ENCODE measurements around the gene RNF8.

The RNF8 gene

DNA sequence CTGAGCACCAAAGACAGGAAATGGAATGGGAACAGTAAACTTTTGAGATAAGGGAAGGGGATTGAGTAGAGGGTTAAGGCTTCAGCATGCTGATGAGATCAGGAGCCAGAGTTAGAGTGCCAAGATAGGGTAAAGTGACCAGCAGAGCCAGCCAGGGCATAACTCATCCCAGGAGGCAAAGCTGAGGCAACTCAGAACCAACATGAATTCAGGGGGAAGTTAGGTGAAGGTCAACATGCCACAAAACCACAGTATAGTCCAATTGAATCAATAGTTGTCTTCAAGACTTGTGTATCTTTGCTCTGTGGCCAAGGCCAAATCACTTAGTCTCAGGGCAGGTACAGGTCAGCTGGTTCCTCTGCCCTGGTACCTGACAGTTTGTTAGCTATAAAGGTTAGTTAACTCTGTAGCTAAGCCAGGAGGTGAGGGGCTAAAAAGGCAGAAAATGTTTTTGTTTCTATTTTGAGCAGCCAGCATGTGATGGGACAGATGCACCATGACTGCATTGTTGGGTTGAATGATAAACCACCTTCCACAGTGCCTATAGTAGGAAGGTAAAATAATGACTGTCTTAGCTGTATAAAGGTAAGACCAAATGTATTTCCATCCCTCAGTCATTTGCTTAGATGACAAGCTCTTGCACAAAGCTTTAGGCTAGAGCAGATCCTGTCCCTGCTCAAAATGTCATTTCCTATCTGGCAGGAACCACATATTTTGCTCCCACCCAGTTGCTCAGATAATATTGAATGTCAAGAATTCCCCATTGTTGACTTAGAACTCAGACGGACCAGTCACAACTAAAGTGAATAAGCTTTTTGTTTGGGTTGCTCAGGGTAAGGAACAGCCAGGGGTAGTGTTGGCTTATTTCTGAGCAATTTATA lies 15.8 kb downstream of the RNF8 start:
- Histone ChIP-seq H3K27ac (ENCODE audit: insufficient read depth in 1 of 2, low read depth in 1 of 2, low read length in 2 of 2, poor library complexity in 1 of 2, severe bottlenecking in 2 of 2) (no peak overlapping the region), H3K27me3 (replicated peaks in 2 of 5; ENCODE audit: control insufficient read depth in 4 of 5, insufficient read depth in 5 of 5, low read length in 4 of 5) (no peaks in the 10 kb centered on the region), H3K4me3 (ENCODE audit: control insufficient read depth in 1 of 7, extremely low read depth in 1 of 7, insufficient read depth in 4 of 7, low read depth in 2 of 7, low read length in 6 of 7) (no peak overlapping the region), H3K36me3 (ENCODE audit: control insufficient read depth in 4 of 4, insufficient read depth in 4 of 4, low read length in 3 of 4) (peaks cover 23 to 56% (median 38%) of the 10 kb centered on the region in 4 experiments), H3K9me3 (ENCODE audit: control extremely low read depth in 1 of 5, control insufficient read depth in 4 of 5, insufficient read depth in 2 of 5, low read depth in 1 of 5, low read length in 4 of 5) (no peaks in the 10 kb centered on the region), H3K4me1 (ENCODE audit: control extremely low read depth in 1 of 4, control insufficient read depth in 4 of 4, insufficient read depth in 4 of 4, low read length in 3 of 4) (peaks cover 0 to 24% (median 7%) of the 10 kb centered on the region in 4 experiments)
- POLR2A ChIA-PET, result no interaction called here
- CTCF ChIA-PET, result interaction anchor here (1.0 to 2.3 kb wide), 3 partner anchors 8 to 13 kb away, joined by 4 to 11 read pairs (median 4); no protein-coding TSS in a partner anchor
- no peak for DNase-seq
- WGBS (ENCODE audit: insufficient coverage), result no CpG with 5 or more reads among the region's 1 CpG

GRCh38 chr6:37371154-37372083 lies 17.6 kb downstream of the RNF8 start:
- no peak overlapping the region for H3K27ac ChIP-seq (ENCODE audit: insufficient read depth in 1 of 2, low read depth in 1 of 2, low read length in 2 of 2, poor library complexity in 1 of 2, severe bottlenecking in 2 of 2)
- CTCF ChIA-PET, result interaction anchor here (1.4 to 3.4 kb wide), 3 partner anchors 9 to 11 kb away, joined by 5 to 17 read pairs (median 11); no protein-coding TSS in a partner anchor
- WGBS (ENCODE audit: insufficient coverage), result 100% methylated on average over 2 of the region's 4 CpGs
- peaks cover 29 to 71% (median 53%) of the 10 kb centered on the region in 4 experiments for H3K36me3 ChIP-seq (ENCODE audit: control insufficient read depth in 4 of 4, insufficient read depth in 4 of 4, low read length in 3 of 4)
- H3K9me3 ChIP-seq (ENCODE audit: control extremely low read depth in 1 of 5, control insufficient read depth in 4 of 5, insufficient read depth in 2 of 5, low read depth in 1 of 5, low read length in 4 of 5), result no peaks in the 10 kb centered on the region
- no peaks in the 10 kb centered on the region for H3K27me3 ChIP-seq (replicated peaks in 2 of 5; ENCODE audit: control insufficient read depth in 4 of 5, insufficient read depth in 5 of 5, low read length in 4 of 5)
- DNase-seq, result no peak
- H3K4me3 ChIP-seq (ENCODE audit: control insufficient read depth in 1 of 7, extremely low read depth in 1 of 7, insufficient read depth in 4 of 7, low read depth in 2 of 7, low read length in 6 of 7), result no peak overlapping the region
- POLR2A ChIA-PET, result no interaction called here
- H3K4me1 ChIP-seq (ENCODE audit: control extremely low read depth in 1 of 4, control insufficient read depth in 4 of 4, insufficient read depth in 4 of 4, low read length in 3 of 4), result peaks cover 0 to 12% (median 6%) of the 10 kb centered on the region in 4 experiments

DNA sequence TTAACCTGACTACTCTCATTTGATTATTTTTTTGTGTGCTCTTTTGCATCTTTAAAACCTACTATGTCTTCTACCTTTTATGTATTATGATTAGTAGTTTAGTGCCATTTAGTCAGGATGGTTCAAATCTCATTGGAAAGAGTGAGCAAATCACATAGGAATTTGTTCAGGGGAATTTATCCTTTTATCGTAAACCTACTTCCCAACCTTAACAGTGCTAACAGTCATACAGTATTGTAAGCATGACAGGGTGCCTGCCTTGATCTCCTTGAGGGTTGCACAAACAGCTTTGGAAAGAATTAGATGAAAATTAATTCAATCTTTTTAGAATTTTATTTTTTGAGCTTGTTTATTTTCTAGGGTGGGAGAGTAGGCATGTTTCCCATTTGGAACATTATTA lies 18.3 kb downstream of the RNF8 start:
- DNase-seq, result no peak
- H3K9me3 ChIP-seq (ENCODE audit: control extremely low read depth in 1 of 5, control insufficient read depth in 4 of 5, insufficient read depth in 2 of 5, low read depth in 1 of 5, low read length in 4 of 5), result no peaks in the 10 kb centered on the region
- H3K27ac ChIP-seq (ENCODE audit: insufficient read depth in 1 of 2, low read depth in 1 of 2, low read length in 2 of 2, poor library complexity in 1 of 2, severe bottlenecking in 2 of 2), result no peak overlapping the region
- CTCF ChIA-PET, result interaction anchor here (1.2 to 3.4 kb wide), 3 partner anchors 9 to 52 kb away, joined by 4 to 17 read pairs (median 5); no protein-coding TSS in a partner anchor
- peaks cover 0 to 11% (median 4%) of the 10 kb centered on the region in 4 experiments for H3K4me1 ChIP-seq (ENCODE audit: control extremely low read depth in 1 of 4, control insufficient read depth in 4 of 4, insufficient read depth in 4 of 4, low read length in 3 of 4)
- H3K36me3 ChIP-seq (ENCODE audit: control insufficient read depth in 4 of 4, insufficient read depth in 4 of 4, low read length in 3 of 4), result peaks cover 29 to 78% (median 52%) of the 10 kb centered on the region in 4 experiments
- no peaks in the 10 kb centered on the region for H3K27me3 ChIP-seq (replicated peaks in 2 of 5; ENCODE audit: control insufficient read depth in 4 of 5, insufficient read depth in 5 of 5, low read length in 4 of 5)
- POLR2A ChIA-PET, result no interaction called here
- H3K4me3 ChIP-seq (ENCODE audit: control insufficient read depth in 1 of 7, extremely low read depth in 1 of 7, insufficient read depth in 4 of 7, low read depth in 2 of 7, low read length in 6 of 7), result no peak overlapping the region
- no CpG with 5 or more reads among the region's 1 CpG for WGBS (ENCODE audit: insufficient coverage)

GRCh38 chr6:37373822-37374471 lies 20.2 kb downstream of the RNF8 start:
- Histone ChIP-seq H3K27ac (ENCODE audit: insufficient read depth in 1 of 2, low read depth in 1 of 2, low read length in 2 of 2, poor library complexity in 1 of 2, severe bottlenecking in 2 of 2) (no peak overlapping the region), H3K36me3 (ENCODE audit: control insufficient read depth in 4 of 4, insufficient read depth in 4 of 4, low read length in 3 of 4) (peaks cover 29 to 78% (median 53%) of the 10 kb centered on the region in 4 experiments)

DNA sequence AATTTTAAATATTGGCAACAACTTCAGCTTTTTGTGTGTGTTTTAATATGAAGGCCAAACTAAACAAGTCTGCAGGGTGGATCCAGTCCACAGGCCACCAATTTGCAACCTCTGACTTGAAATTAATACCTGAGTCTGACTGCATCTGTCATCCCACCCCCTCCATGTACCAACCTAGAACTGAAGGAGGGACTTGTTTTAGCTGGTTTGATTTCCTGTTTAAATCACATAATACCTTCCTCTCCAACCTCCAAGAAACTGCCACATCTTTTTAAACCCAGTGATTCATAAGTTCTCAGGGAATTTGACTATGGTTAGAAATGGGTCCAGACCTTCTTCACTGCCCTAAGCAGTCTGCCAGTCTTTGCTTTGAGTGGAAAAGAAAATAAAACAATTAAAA lies 21.6 kb downstream of the RNF8 start:
- H3K4me3 ChIP-seq (ENCODE audit: control insufficient read depth in 1 of 7, extremely low read depth in 1 of 7, insufficient read depth in 4 of 7, low read depth in 2 of 7, low read length in 6 of 7), result no peak overlapping the region
- no peak overlapping the region for H3K27ac ChIP-seq (ENCODE audit: insufficient read depth in 1 of 2, low read depth in 1 of 2, low read length in 2 of 2, poor library complexity in 1 of 2, severe bottlenecking in 2 of 2)
- POLR2A ChIA-PET, result interaction anchor here (0.5 to 0.6 kb wide), 2 partner anchors 164 to 229 kb away, joined by 3 read pairs; no protein-coding TSS in a partner anchor
- H3K36me3 ChIP-seq (ENCODE audit: control insufficient read depth in 4 of 4, insufficient read depth in 4 of 4, low read length in 3 of 4), result peaks cover 19 to 74% (median 47%) of the 10 kb centered on the region in 4 experiments
- DNase-seq, result no peak
- H3K9me3 ChIP-seq (ENCODE audit: control extremely low read depth in 1 of 5, control insufficient read depth in 4 of 5, insufficient read depth in 2 of 5, low read depth in 1 of 5, low read length in 4 of 5), result no peaks in the 10 kb centered on the region
- H3K4me1 ChIP-seq (ENCODE audit: control extremely low read depth in 1 of 4, control insufficient read depth in 4 of 4, insufficient read depth in 4 of 4, low read length in 3 of 4), result no peaks in the 10 kb centered on the region
- CTCF ChIA-PET, result interaction anchor here (1.4 kb wide), 1 partner anchor 12 kb away, joined by 3 read pairs; no protein-coding TSS in a partner anchor
- no peaks in the 10 kb centered on the region for H3K27me3 ChIP-seq (replicated peaks in 2 of 5; ENCODE audit: control insufficient read depth in 4 of 5, insufficient read depth in 5 of 5, low read length in 4 of 5)

More at GRCh38 chr6:37373822-37374471, 20.2 kb downstream of the RNF8 start:
- no peak for DNase-seq
- CTCF ChIA-PET, result interaction anchor here (0.8 to 3.4 kb wide), 5 partner anchors 8 to 48 kb away, joined by 3 to 17 read pairs (median 3); no protein-coding TSS in a partner anchor
- WGBS (ENCODE audit: insufficient coverage), result no CpG with 5 or more reads among the region's 1 CpG
- Histone ChIP-seq H3K4me1 (ENCODE audit: control extremely low read depth in 1 of 4, control insufficient read depth in 4 of 4, insufficient read depth in 4 of 4, low read length in 3 of 4) (peaks cover 0 to 7% (median 2%) of the 10 kb centered on the region in 4 experiments), H3K9me3 (ENCODE audit: control extremely low read depth in 1 of 5, control insufficient read depth in 4 of 5, insufficient read depth in 2 of 5, low read depth in 1 of 5, low read length in 4 of 5) (no peaks in the 10 kb centered on the region), H3K4me3 (ENCODE audit: control insufficient read depth in 1 of 7, extremely low read depth in 1 of 7, insufficient read depth in 4 of 7, low read depth in 2 of 7, low read length in 6 of 7) (no peak overlapping the region), H3K27me3 (replicated peaks in 2 of 5; ENCODE audit: control insufficient read depth in 4 of 5, insufficient read depth in 5 of 5, low read length in 4 of 5) (no peaks in the 10 kb centered on the region)
- POLR2A ChIA-PET, result no interaction called here

GRCh38 chr6:37376078-37376743 lies 22.4 kb downstream of the RNF8 start:
- CTCF ChIA-PET, result interaction anchor here (0.6 to 1.4 kb wide), 2 partner anchors 11 to 13 kb away, joined by 3 read pairs; no protein-coding TSS in a partner anchor
- POLR2A ChIA-PET, result no interaction called here
- peaks cover 15 to 68% (median 44%) of the 10 kb centered on the region in 4 experiments for H3K36me3 ChIP-seq (ENCODE audit: control insufficient read depth in 4 of 4, insufficient read depth in 4 of 4, low read length in 3 of 4)

More at GRCh38 chr6:37376078-37376743, 22.4 kb downstream of the RNF8 start:
- DNase-seq, result no peak
- no CpG with 5 or more reads among the region's 4 CpGs for WGBS (ENCODE audit: insufficient coverage)
- Histone ChIP-seq H3K27me3 (replicated peaks in 2 of 5; ENCODE audit: control insufficient read depth in 4 of 5, insufficient read depth in 5 of 5, low read length in 4 of 5) (no peaks in the 10 kb centered on the region), H3K27ac (ENCODE audit: insufficient read depth in 1 of 2, low read depth in 1 of 2, low read length in 2 of 2, poor library complexity in 1 of 2, severe bottlenecking in 2 of 2) (no peak overlapping the region), H3K4me1 (ENCODE audit: control extremely low read depth in 1 of 4, control insufficient read depth in 4 of 4, insufficient read depth in 4 of 4, low read length in 3 of 4) (no peaks in the 10 kb centered on the region), H3K9me3 (ENCODE audit: control extremely low read depth in 1 of 5, control insufficient read depth in 4 of 5, insufficient read depth in 2 of 5, low read depth in 1 of 5, low read length in 4 of 5) (no peaks in the 10 kb centered on the region), H3K4me3 (ENCODE audit: control insufficient read depth in 1 of 7, extremely low read depth in 1 of 7, insufficient read depth in 4 of 7, low read depth in 2 of 7, low read length in 6 of 7) (no peak overlapping the region)
